ENCODE results near the gene ZNF256.

Gene ZNF256

GRCh38 chr19:57961785-57962184 is 14.3 kb upstream of the ZNF256 start:
- Histone ChIP-seq H3K4me2 (ENCODE audit: low read length) (no peak overlapping the region), H3K36me3 (ENCODE audit: control insufficient read depth, insufficient read depth, low read length) (no peaks in the 10 kb centered on the region), H3K9ac (ENCODE audit: low read length) (no peak overlapping the region), H3K79me1 (ENCODE audit: low read length) (no peaks in the 10 kb centered on the region), H4K5ac (ENCODE audit: low read length) (no peak overlapping the region), H3K79me2 (ENCODE audit: control insufficient read depth, insufficient read depth, low read length) (no peaks in the 10 kb centered on the region), H3K4me1 (ENCODE audit: control insufficient read depth, low read depth, low read length) (no peaks in the 10 kb centered on the region), H3K27me3 (ENCODE audit: insufficient read depth, low read length, poor library complexity) (no peaks in the 10 kb centered on the region), H3K23ac (ENCODE audit: low read length) (no peak overlapping the region), H3K18ac (ENCODE audit: low read length) (no peak overlapping the region), H3K4me3 (ENCODE audit: low read length) (no peak overlapping the region), H2BK5ac (ENCODE audit: low read length) (no peak overlapping the region), H2BK120ac (ENCODE audit: low read depth, low read length) (no peak overlapping the region), H3K4ac (ENCODE audit: low read depth, low read length) (no peak overlapping the region), H2BK15ac (replicated peaks; ENCODE audit: low read depth) (no peak overlapping the region), H2AK5ac (ENCODE audit: low read length) (no peak overlapping the region), H3K56ac (ENCODE audit: low read length) (no peak overlapping the region), H4K8ac (ENCODE audit: low read depth, low read length) (no peak overlapping the region), H3K27ac (ENCODE audit: low read depth, low read length) (no peak overlapping the region)
- DNase-seq: no peak
- WGBS (ENCODE audit: extremely low coverage, insufficient coverage, low lambda C conversion rate): no CpG with 5 or more reads among the region's 1 CpG

- H2BK120ac ChIP-seq (ENCODE audit: low read depth, low read length): no peak overlapping the region
- H3K79me1 ChIP-seq (ENCODE audit: low read length): no peaks in the 10 kb centered on the region
- no peaks in the 10 kb centered on the region for H3K27me3 ChIP-seq (ENCODE audit: insufficient read depth, low read length, poor library complexity)
- no peak overlapping the region for H4K8ac ChIP-seq (ENCODE audit: low read depth, low read length)
- H3K4ac ChIP-seq (ENCODE audit: low read depth, low read length): no peak overlapping the region
- H3K18ac ChIP-seq (ENCODE audit: low read length): no peak overlapping the region
- H3K4me2 ChIP-seq (ENCODE audit: low read length): no peak overlapping the region
- no peak overlapping the region for H3K9ac ChIP-seq (ENCODE audit: low read length)
- H3K56ac ChIP-seq (ENCODE audit: low read length): no peak overlapping the region
- no peak overlapping the region for H3K27ac ChIP-seq (ENCODE audit: low read depth, low read length)
- H2BK15ac ChIP-seq (replicated peaks; ENCODE audit: low read depth): no peak overlapping the region
- no peak overlapping the region for H4K5ac ChIP-seq (ENCODE audit: low read length)
- H3K4me3 ChIP-seq (ENCODE audit: low read length): no peak overlapping the region
- no peak for DNase-seq
- no CpG with 5 or more reads among the region's 4 CpGs for WGBS (ENCODE audit: extremely low coverage, insufficient coverage, low lambda C conversion rate)
- no peaks in the 10 kb centered on the region for H3K79me2 ChIP-seq (ENCODE audit: control insufficient read depth, insufficient read depth, low read length)
- H3K36me3 ChIP-seq (ENCODE audit: control insufficient read depth, insufficient read depth, low read length): no peaks in the 10 kb centered on the region
- no peak overlapping the region for H2BK5ac ChIP-seq (ENCODE audit: low read length)
- no peak overlapping the region for H2AK5ac ChIP-seq (ENCODE audit: low read length)
- no peaks in the 10 kb centered on the region for H3K4me1 ChIP-seq (ENCODE audit: control insufficient read depth, low read depth, low read length)
- H3K23ac ChIP-seq (ENCODE audit: low read length): no peak overlapping the region
Observed at GRCh38 chr19:57954996-57955395, 7.5 kb upstream of the ZNF256 start.

GRCh38 chr19:57949702-57950101 is 2.2 kb upstream of the ZNF256 start:
- no peak overlapping the region for H3K4me2 ChIP-seq (ENCODE audit: low read length)
- H3K18ac ChIP-seq (ENCODE audit: low read length): no peak overlapping the region
- no CpG with 5 or more reads among the region's 12 CpGs for WGBS (ENCODE audit: extremely low coverage, insufficient coverage, low lambda C conversion rate)
- H3K79me2 ChIP-seq (ENCODE audit: control insufficient read depth, insufficient read depth, low read length): peaks cover 25% of the 10 kb centered on the region
- no peak overlapping the region for H3K56ac ChIP-seq (ENCODE audit: low read length)
- H3K23ac ChIP-seq (ENCODE audit: low read length): no peak overlapping the region
- H3K27ac ChIP-seq (ENCODE audit: low read depth, low read length): no peak overlapping the region
- H2BK15ac ChIP-seq (replicated peaks; ENCODE audit: low read depth): no peak overlapping the region
- no peak overlapping the region for H2BK120ac ChIP-seq (ENCODE audit: low read depth, low read length)
- H3K4me3 ChIP-seq (ENCODE audit: low read length): no peak overlapping the region
- no peak overlapping the region for H4K8ac ChIP-seq (ENCODE audit: low read depth, low read length)
- peaks cover 17% of the 10 kb centered on the region for H3K79me1 ChIP-seq (ENCODE audit: low read length)
- no peak overlapping the region for H2BK5ac ChIP-seq (ENCODE audit: low read length)
- no peaks in the 10 kb centered on the region for H3K27me3 ChIP-seq (ENCODE audit: insufficient read depth, low read length, poor library complexity)
- no peak for DNase-seq
- no peak overlapping the region for H3K4ac ChIP-seq (ENCODE audit: low read depth, low read length)
- peaks cover 8% of the 10 kb centered on the region for H3K4me1 ChIP-seq (ENCODE audit: control insufficient read depth, low read depth, low read length)
- H4K5ac ChIP-seq (ENCODE audit: low read length): no peak overlapping the region
- H2AK5ac ChIP-seq (ENCODE audit: low read length): no peak overlapping the region
- H3K9ac ChIP-seq (ENCODE audit: low read length): no peak overlapping the region
- H3K36me3 ChIP-seq (ENCODE audit: control insufficient read depth, insufficient read depth, low read length): no peaks in the 10 kb centered on the region

- no peak overlapping the region for H2BK5ac ChIP-seq (ENCODE audit: low read length)
- peaks cover 17% of the 10 kb centered on the region for H3K79me1 ChIP-seq (ENCODE audit: low read length)
- H3K27me3 ChIP-seq (ENCODE audit: insufficient read depth, low read length, poor library complexity): no peaks in the 10 kb centered on the region
- H3K56ac ChIP-seq (ENCODE audit: low read length): no peak overlapping the region
- no peak overlapping the region for H3K4me3 ChIP-seq (ENCODE audit: low read length)
- no peak overlapping the region for H4K8ac ChIP-seq (ENCODE audit: low read depth, low read length)
- H3K4me1 ChIP-seq (ENCODE audit: control insufficient read depth, low read depth, low read length): peaks cover 8% of the 10 kb centered on the region
- H4K5ac ChIP-seq (ENCODE audit: low read length): no peak overlapping the region
- no peak overlapping the region for H2AK5ac ChIP-seq (ENCODE audit: low read length)
- peaks cover 27% of the 10 kb centered on the region for H3K79me2 ChIP-seq (ENCODE audit: control insufficient read depth, insufficient read depth, low read length)
- no peak overlapping the region for H3K4me2 ChIP-seq (ENCODE audit: low read length)
- H3K23ac ChIP-seq (ENCODE audit: low read length): no peak overlapping the region
- no peaks in the 10 kb centered on the region for H3K36me3 ChIP-seq (ENCODE audit: control insufficient read depth, insufficient read depth, low read length)
- H3K27ac ChIP-seq (ENCODE audit: low read depth, low read length): no peak overlapping the region
- no peak overlapping the region for H3K4ac ChIP-seq (ENCODE audit: low read depth, low read length)
- no peak overlapping the region for H3K18ac ChIP-seq (ENCODE audit: low read length)
- H3K9ac ChIP-seq (ENCODE audit: low read length): no peak overlapping the region
- WGBS (ENCODE audit: extremely low coverage, insufficient coverage, low lambda C conversion rate): no CpG with 5 or more reads among the region's 24 CpGs
- H2BK15ac ChIP-seq (replicated peaks; ENCODE audit: low read depth): no peak overlapping the region
- no peak overlapping the region for H2BK120ac ChIP-seq (ENCODE audit: low read depth, low read length)
- DNase-seq: no peak
Observed at GRCh38 chr19:57949296-57949695, 1.8 kb upstream of the ZNF256 start.

- Histone ChIP-seq H3K4me3 (ENCODE audit: low read length) (peak overlapping the region; percentile 93), H3K56ac (ENCODE audit: low read length) (peak overlapping the region; percentile 96), H3K27me3 (ENCODE audit: insufficient read depth, low read length, poor library complexity) (no peaks in the 10 kb centered on the region), H3K79me1 (ENCODE audit: low read length) (peaks cover 36% of the 10 kb centered on the region), H3K36me3 (ENCODE audit: control insufficient read depth, insufficient read depth, low read length) (peaks cover 3% of the 10 kb centered on the region), H2BK120ac (ENCODE audit: low read depth, low read length) (no peak overlapping the region), H2BK5ac (ENCODE audit: low read length) (no peak overlapping the region), H3K23ac (ENCODE audit: low read length) (no peak overlapping the region), H4K5ac (ENCODE audit: low read length) (no peak overlapping the region), H3K9ac (ENCODE audit: low read length) (peak overlapping the region; percentile 82), H3K27ac (ENCODE audit: low read depth, low read length) (no peak overlapping the region), H2AK5ac (ENCODE audit: low read length) (no peak overlapping the region), H3K4ac (ENCODE audit: low read depth, low read length) (no peak overlapping the region), H3K79me2 (ENCODE audit: control insufficient read depth, insufficient read depth, low read length) (peaks cover 45% of the 10 kb centered on the region), H3K4me2 (ENCODE audit: low read length) (peak overlapping the region; percentile 74), H3K4me1 (ENCODE audit: control insufficient read depth, low read depth, low read length) (peaks cover 8% of the 10 kb centered on the region), H3K18ac (ENCODE audit: low read length) (no peak overlapping the region), H4K8ac (ENCODE audit: low read depth, low read length) (no peak overlapping the region), H2BK15ac (replicated peaks; ENCODE audit: low read depth) (no peak overlapping the region)
- WGBS (ENCODE audit: extremely low coverage, insufficient coverage, low lambda C conversion rate): no CpG with 5 or more reads among the region's 18 CpGs
- DNase-seq: no peak
Observed at GRCh38 chr19:57947088-57947418, 453 bp downstream of the ZNF256 start.

- peaks cover 8% of the 10 kb centered on the region for H3K36me3 ChIP-seq (ENCODE audit: control insufficient read depth, insufficient read depth, low read length)
- no peak overlapping the region for H3K56ac ChIP-seq (ENCODE audit: low read length)
- no peak overlapping the region for H2BK120ac ChIP-seq (ENCODE audit: low read depth, low read length)
- no peaks in the 10 kb centered on the region for H3K27me3 ChIP-seq (ENCODE audit: insufficient read depth, low read length, poor library complexity)
- H2BK5ac ChIP-seq (ENCODE audit: low read length): no peak overlapping the region
- no peak overlapping the region for H3K18ac ChIP-seq (ENCODE audit: low read length)
- peak overlapping the region; percentile 74 for H3K4me2 ChIP-seq (ENCODE audit: low read length)
- H2AK5ac ChIP-seq (ENCODE audit: low read length): no peak overlapping the region
- peaks cover 36% of the 10 kb centered on the region for H3K79me1 ChIP-seq (ENCODE audit: low read length)
- H3K4me1 ChIP-seq (ENCODE audit: control insufficient read depth, low read depth, low read length): peaks cover 8% of the 10 kb centered on the region
- no CpG with 5 or more reads among the region's 2 CpGs for WGBS (ENCODE audit: extremely low coverage, insufficient coverage, low lambda C conversion rate)
- no peak overlapping the region for H3K4ac ChIP-seq (ENCODE audit: low read depth, low read length)
- H4K8ac ChIP-seq (ENCODE audit: low read depth, low read length): no peak overlapping the region
- H4K5ac ChIP-seq (ENCODE audit: low read length): no peak overlapping the region
- H3K9ac ChIP-seq (ENCODE audit: low read length): peak overlapping the region; percentile 82
- no peak overlapping the region for H3K23ac ChIP-seq (ENCODE audit: low read length)
- H2BK15ac ChIP-seq (replicated peaks; ENCODE audit: low read depth): no peak overlapping the region
- DNase-seq: no peak
- H3K4me3 ChIP-seq (ENCODE audit: low read length): peak overlapping the region; percentile 93
- H3K79me2 ChIP-seq (ENCODE audit: control insufficient read depth, insufficient read depth, low read length): peaks cover 45% of the 10 kb centered on the region
- no peak overlapping the region for H3K27ac ChIP-seq (ENCODE audit: low read depth, low read length)
Observed at GRCh38 chr19:57946316-57946715, 1.2 kb downstream of the ZNF256 start.
